PC-3 (cell line): ENCODE data around the gene CALN1. TPM values are rescaled to one million over a fixed set of nuclear protein-coding genes. Genes with fewer than 3 reads are reported as not detected.

Source experiments
- ATAC-seq: fragments of 200-7000 bp; cut with Tn5 transposase; 2 replicates; pipeline ENCODE4 v1.9.1; 2020; ENCODE audit warnings: mild to moderate bottlenecking, moderate library complexity
- BruUV-seq: library from RNA; stranded (reverse); fragments of 400-500 nt; replicated peaks from 2 replicates; lab custom pipeline; 2021; lab: Mats Ljungman, UMichigan
- CTCF ChIA-PET: fragments of 300-600 bp; sonication (Branson Sonifier 250); formaldehyde crosslinking; loops from one replicate; lab custom pipeline; 2022; ENCODE audit warnings: antibody characterized with exemption; lab: Charles Lee
- POLR2A ChIA-PET: fragments of 300-600 bp; sonication (Branson Sonifier 250); formaldehyde crosslinking; loops from one replicate; lab custom pipeline; 2022; ENCODE audit warnings: antibody characterized with exemption; ENCODE audit not compliant: unreplicated experiment; lab: Charles Lee
- DNase-seq: peaks from one replicate; pipeline ENCODE4 v3.0.0-alpha.2; 2015
- H2AFZ ChIP-seq: fragments of 300-600 bp; sonication (generic); 2 replicates; pipeline ENCODE4 v1.6.0; 2016; ENCODE audit warnings: antibody characterized with exemption, low read length
- H3F3A ChIP-seq: fragments of 300-600 bp; sonication (generic); one replicate; pipeline ENCODE4 v1.6.0; 2017; ENCODE audit warnings: antibody characterized with exemption, low read length, control low read depth, mild to moderate bottlenecking; ENCODE audit not compliant: unreplicated experiment
- H3K27ac ChIP-seq: fragments of 300-600 bp; sonication (generic); 2 replicates; pipeline ENCODE4 v1.5.1; 2016; ENCODE audit warnings: mild to moderate bottlenecking, low read length
- H3K27me3 ChIP-seq: fragments of 300-600 bp; sonication (generic); 2 replicates; pipeline ENCODE4 v1.6.1; 2016; ENCODE audit warnings: low read length, mixed read lengths
- H3K36me3 ChIP-seq: fragments of 300-600 bp; sonication (generic); 2 replicates; pipeline ENCODE4 v1.6.1; 2016; ENCODE audit warnings: low read depth, mixed run types, low read length, mixed read lengths
- H3K4me1 ChIP-seq: fragments of 300-600 bp; sonication (generic); 2 replicates; pipeline ENCODE4 v1.5.1; 2016; ENCODE audit warnings: low read length; ENCODE audit not compliant: insufficient read depth
- H3K4me2 ChIP-seq: fragments of 300-600 bp; sonication (generic); 2 replicates; pipeline ENCODE4 v1.6.0; 2016; ENCODE audit warnings: low read length
- H3K4me3 ChIP-seq: fragments of 300-600 bp; sonication (generic); 2 replicates; pipeline ENCODE4 v1.5.1; 2016; ENCODE audit warnings: mild to moderate bottlenecking, low read length, mixed read lengths
- H3K79me2 ChIP-seq: fragments of 300-600 bp; sonication (generic); 2 replicates; pipeline ENCODE4 v1.6.1; 2017; ENCODE audit warnings: low read length, mixed read lengths
- H3K9ac ChIP-seq: fragments of 300-600 bp; sonication (generic); 2 replicates; pipeline ENCODE4 v1.6.0; 2016; ENCODE audit warnings: mild to moderate bottlenecking, low read length
- H3K9me2 ChIP-seq: fragments of 300-600 bp; sonication (generic); replicated peaks from 2 replicates; pipeline ENCODE4 v1.6.1; 2016; ENCODE audit warnings: mixed run types, low read length, mixed read lengths
- H3K9me3 ChIP-seq: fragments of 300-600 bp; sonication (generic); 2 replicates; pipeline ENCODE4 v1.6.1; 2016; ENCODE audit warnings: low read length, mixed read lengths
- H4K20me1 ChIP-seq: fragments of 300-600 bp; sonication (generic); 2 replicates; pipeline ENCODE4 v1.6.1; 2016; ENCODE audit warnings: low read length, mixed read lengths
- CTCF ChIP-seq: fragments of 300-600 bp; sonication (generic); conservative IDR thresholded peaks from 2 replicates; pipeline ENCODE4 v1.5.1; 2017; ENCODE audit warnings: antibody characterized with exemption, low read depth, mild to moderate bottlenecking, low read length
- EZH2 ChIP-seq: fragments of 300-600 bp; sonication (generic); IDR thresholded peaks from one replicate; pipeline ENCODE4 v1.6.1; 2017; ENCODE audit warnings: antibody characterized with exemption, mild to moderate bottlenecking, low read length; ENCODE audit not compliant: unreplicated experiment
- EZH2phosphoT487 ChIP-seq: fragments of 300-600 bp; sonication (generic); IDR thresholded peaks from 2 replicates; pipeline ENCODE4 v1.6.1; 2018; ENCODE audit warnings: mild to moderate bottlenecking, antibody characterized with exemption, low read length, borderline replicate concordance
- intact Hi-C: fragments of 100-400 bp; cut with micrococcal nuclease; formaldehyde crosslinking; loops from 2 replicates; pipeline ENCODE4 v1.9.0; 2023
- total RNA-seq: library from RNA; depleted of rRNA; stranded (reverse); fragments of >200 nt; gene quantifications from 2 replicates; pipeline ENCODE4 v1.2.3, GENCODE V29; 2014

Gene CALN1
- total RNA-seq, 1 experiment from 2014 or later: not detected

GRCh38 chr7:72429316-72429715 lies 17.2 kb upstream of the CALN1 start:
- H3K4me3 ChIP-seq: no peak overlapping the region
- no peaks in the 10 kb centered on the region for H3K27me3 ChIP-seq
- no peak overlapping the region for H3K9ac ChIP-seq
- no peak for ATAC-seq
- H3K27ac ChIP-seq: no peak overlapping the region
- ChIA-PET CTCF (no interaction called here), POLR2A (no interaction called here)
- no peak overlapping the region for H3K4me2 ChIP-seq
- no peak overlapping the region for H2AFZ ChIP-seq
- H4K20me1 ChIP-seq: no peaks in the 10 kb centered on the region
- no peaks in the 10 kb centered on the region for H3K36me3 ChIP-seq
- no peaks in the 10 kb centered on the region for H3K4me1 ChIP-seq
- H3K9me2 ChIP-seq: no peaks in the 10 kb centered on the region
- no TSS peak for BruUV-seq
- no peaks in the 10 kb centered on the region for H3F3A ChIP-seq
- TF ChIP-seq EZH2phosphoT487 (no peak), CTCF (no peak), EZH2 (no peak)
- no peaks in the 10 kb centered on the region for H3K9me3 ChIP-seq
- no peaks in the 10 kb centered on the region for H3K79me2 ChIP-seq
- intact Hi-C loops: no loop called here
- no peak for DNase-seq

- Histone ChIP-seq H3K4me1 (no peaks in the 10 kb centered on the region), H2AFZ (no peak overlapping the region), H3K4me3 (no peak overlapping the region), H3K27me3 (no peaks in the 10 kb centered on the region), H3K36me3 (no peaks in the 10 kb centered on the region), H3K27ac (no peak overlapping the region), H3K4me2 (no peak overlapping the region), H3K9me3 (no peaks in the 10 kb centered on the region), H3K79me2 (no peaks in the 10 kb centered on the region), H3K9ac (no peak overlapping the region), H3F3A (no peaks in the 10 kb centered on the region), H4K20me1 (no peaks in the 10 kb centered on the region), H3K9me2 (no peaks in the 10 kb centered on the region)
- CTCF ChIA-PET: no interaction called here
- ATAC-seq (no peak), DNase-seq (no peak)
- POLR2A ChIA-PET: no interaction called here
- no TSS peak for BruUV-seq
- TF ChIP-seq CTCF (no peak), EZH2 (no peak), EZH2phosphoT487 (no peak)
- intact Hi-C loops: no loop called here
Measured at GRCh38 chr7:72416846-72417245, 4.7 kb upstream of the CALN1 start.

GRCh38 chr7:72415586-72415985 lies 3.4 kb upstream of the CALN1 start:
- no peak for ATAC-seq
- POLR2A ChIA-PET: no interaction called here
- H3K27me3 ChIP-seq: no peaks in the 10 kb centered on the region
- BruUV-seq: no TSS peak
- no peak overlapping the region for H3K4me2 ChIP-seq
- intact Hi-C loops: no loop called here
- no peak overlapping the region for H3K27ac ChIP-seq
- H3K4me3 ChIP-seq: no peak overlapping the region
- TF ChIP-seq EZH2 (no peak), CTCF (no peak), EZH2phosphoT487 (no peak)
- no peaks in the 10 kb centered on the region for H4K20me1 ChIP-seq
- no peaks in the 10 kb centered on the region for H3K79me2 ChIP-seq
- no peak overlapping the region for H2AFZ ChIP-seq
- H3K4me1 ChIP-seq: no peaks in the 10 kb centered on the region
- H3K9ac ChIP-seq: no peak overlapping the region
- CTCF ChIA-PET: no interaction called here
- no peaks in the 10 kb centered on the region for H3F3A ChIP-seq
- H3K9me2 ChIP-seq: no peaks in the 10 kb centered on the region
- no peaks in the 10 kb centered on the region for H3K36me3 ChIP-seq
- H3K9me3 ChIP-seq: no peaks in the 10 kb centered on the region
- DNase-seq: no peak
